ENCODE data around the gene AARS2. TPM values are rescaled to one million over a fixed set of nuclear protein-coding genes. Genes with fewer than 3 reads are reported as not detected.

The AARS2 gene
- total and polyA plus RNA-seq, 9 of the 15 experiments (the other 6 are each of a cell fraction or from before 2014, with no cell fraction given), result 0.97 to 34.0 (median 18.3) TPM

DNA sequence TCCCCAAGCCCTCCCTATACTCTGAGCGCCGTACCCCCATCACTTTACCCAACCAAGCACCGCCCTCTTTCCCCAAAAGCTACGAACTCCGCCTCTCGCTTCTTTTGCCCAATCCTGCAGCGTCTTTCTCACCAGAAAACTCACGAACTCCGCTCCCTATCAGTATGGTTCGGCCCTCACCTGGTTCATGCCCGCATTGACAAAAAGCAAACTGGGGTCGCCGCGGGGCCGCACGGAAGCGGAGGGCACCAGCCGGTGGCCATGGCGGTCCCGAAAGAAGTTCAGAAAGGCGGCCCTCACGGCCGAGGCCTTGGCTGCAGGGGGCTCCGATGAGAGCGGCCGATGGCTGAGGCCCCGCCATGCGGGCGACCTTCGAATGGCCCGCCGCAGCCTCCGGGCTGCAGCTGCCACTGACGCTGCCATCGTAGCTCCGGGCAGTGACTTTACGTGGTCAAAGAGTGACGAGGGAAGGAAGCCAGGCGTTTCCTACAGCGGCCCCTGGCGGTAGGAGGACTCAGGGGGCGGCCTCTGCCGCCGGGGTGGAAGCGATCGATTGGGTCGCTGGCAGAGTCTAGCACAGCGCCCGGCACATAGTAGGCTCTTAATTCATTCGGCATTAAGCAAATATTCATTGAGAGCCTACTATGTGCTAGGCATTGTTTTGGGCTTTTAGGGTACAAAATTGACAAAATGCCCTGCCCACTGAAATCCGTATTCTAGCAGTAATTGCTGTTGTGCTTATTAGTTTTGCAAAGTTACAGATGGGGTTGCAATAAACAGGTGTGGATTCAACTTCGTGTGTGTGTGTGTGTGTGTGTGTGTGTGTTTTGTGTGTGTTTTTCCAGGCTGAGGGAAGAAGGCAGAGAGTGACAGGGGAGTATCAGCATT, at the start of gene AARS2 (continued):
- TF ChIP-seq, protein P1, sequence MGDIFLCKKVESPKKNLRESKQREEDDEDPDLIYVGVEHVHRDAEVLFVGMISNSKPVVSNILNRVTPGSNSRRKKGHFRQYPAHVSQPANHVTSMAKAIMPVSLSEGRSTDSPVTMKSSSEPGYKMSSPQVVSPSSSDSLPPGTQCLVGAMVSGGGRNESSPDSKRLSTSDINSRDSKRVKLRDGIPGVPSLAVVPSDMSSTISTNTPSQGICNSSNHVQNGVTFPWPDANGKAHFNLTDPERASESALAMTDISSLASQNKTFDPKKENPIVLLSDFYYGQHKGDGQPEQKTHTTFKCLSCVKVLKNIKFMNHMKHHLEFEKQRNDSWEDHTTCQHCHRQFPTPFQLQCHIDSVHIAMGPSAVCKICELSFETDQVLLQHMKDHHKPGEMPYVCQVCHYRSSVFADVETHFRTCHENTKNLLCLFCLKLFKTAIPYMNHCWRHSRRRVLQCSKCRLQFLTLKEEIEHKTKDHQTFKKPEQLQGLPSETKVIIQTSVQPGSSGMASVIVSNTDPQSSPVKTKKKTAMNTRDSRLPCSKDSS (IDR thresholded peaks at IDR 0.05; ENCODE audit: low read depth, partially characterized antibody), result peak; percentile 62
- TF ChIP-seq ZNF3 (CRISPR knock-in tag; IDR thresholded peaks at IDR 0.05), result no peak
- TF ChIP-seq HSF4 (CRISPR knock-in tag; IDR thresholded peaks at IDR 0.05; ENCODE audit: borderline replicate concordance), result no peak
- TF ChIP-seq, protein P2, sequence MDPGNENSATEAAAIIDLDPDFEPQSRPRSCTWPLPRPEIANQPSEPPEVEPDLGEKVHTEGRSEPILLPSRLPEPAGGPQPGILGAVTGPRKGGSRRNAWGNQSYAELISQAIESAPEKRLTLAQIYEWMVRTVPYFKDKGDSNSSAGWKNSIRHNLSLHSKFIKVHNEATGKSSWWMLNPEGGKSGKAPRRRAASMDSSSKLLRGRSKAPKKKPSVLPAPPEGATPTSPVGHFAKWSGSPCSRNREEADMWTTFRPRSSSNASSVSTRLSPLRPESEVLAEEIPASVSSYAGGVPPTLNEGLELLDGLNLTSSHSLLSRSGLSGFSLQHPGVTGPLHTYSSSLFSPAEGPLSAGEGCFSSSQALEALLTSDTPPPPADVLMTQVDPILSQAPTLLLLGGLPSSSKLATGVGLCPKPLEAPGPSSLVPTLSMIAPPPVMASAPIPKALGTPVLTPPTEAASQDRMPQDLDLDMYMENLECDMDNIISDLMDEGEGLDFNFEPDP (CRISPR knock-in tag; IDR thresholded peaks at IDR 0.05), result no peak
- peak; percentile 89 for TF ChIP-seq NFRKB (IDR thresholded peaks at IDR 0.05; ENCODE audit: low read depth)
- peak; percentile 88 for TF ChIP-seq MBD2 (IDR thresholded peaks at IDR 0.05; ENCODE audit: borderline replicate concordance, low read depth)
- TF ChIP-seq, protein P3, sequence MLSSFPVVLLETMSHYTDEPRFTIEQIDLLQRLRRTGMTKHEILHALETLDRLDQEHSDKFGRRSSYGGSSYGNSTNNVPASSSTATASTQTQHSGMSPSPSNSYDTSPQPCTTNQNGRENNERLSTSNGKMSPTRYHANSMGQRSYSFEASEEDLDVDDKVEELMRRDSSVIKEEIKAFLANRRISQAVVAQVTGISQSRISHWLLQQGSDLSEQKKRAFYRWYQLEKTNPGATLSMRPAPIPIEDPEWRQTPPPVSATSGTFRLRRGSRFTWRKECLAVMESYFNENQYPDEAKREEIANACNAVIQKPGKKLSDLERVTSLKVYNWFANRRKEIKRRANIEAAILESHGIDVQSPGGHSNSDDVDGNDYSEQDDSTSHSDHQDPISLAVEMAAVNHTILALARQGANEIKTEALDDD (IDR thresholded peaks at IDR 0.05), result no peak
- TF ChIP-seq GATA2 (CRISPR knock-in tag; IDR thresholded peaks at IDR 0.05), result no peak
- peak; percentile 100 for TF ChIP-seq PHF8 (IDR thresholded peaks at IDR 0.05; ENCODE audit: borderline replicate concordance, low read length)
- TF ChIP-seq, protein P4, sequence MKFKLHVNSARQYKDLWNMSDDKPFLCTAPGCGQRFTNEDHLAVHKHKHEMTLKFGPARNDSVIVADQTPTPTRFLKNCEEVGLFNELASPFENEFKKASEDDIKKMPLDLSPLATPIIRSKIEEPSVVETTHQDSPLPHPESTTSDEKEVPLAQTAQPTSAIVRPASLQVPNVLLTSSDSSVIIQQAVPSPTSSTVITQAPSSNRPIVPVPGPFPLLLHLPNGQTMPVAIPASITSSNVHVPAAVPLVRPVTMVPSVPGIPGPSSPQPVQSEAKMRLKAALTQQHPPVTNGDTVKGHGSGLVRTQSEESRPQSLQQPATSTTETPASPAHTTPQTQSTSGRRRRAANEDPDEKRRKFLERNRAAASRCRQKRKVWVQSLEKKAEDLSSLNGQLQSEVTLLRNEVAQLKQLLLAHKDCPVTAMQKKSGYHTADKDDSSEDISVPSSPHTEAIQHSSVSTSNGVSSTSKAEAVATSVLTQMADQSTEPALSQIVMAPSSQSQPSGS (CRISPR knock-in tag; IDR thresholded peaks at IDR 0.05), result no peak
- TF ChIP-seq ZNF263 (CRISPR knock-in tag; IDR thresholded peaks at IDR 0.05; ENCODE audit: borderline replicate concordance), result peak; percentile 66; the same call in 1 of the 2 replicates
- TF ChIP-seq NFE2L1 (tag; IDR thresholded peaks at IDR 0.05; ENCODE audit: borderline replicate concordance, low read depth), result no peak
- TF ChIP-seq, protein P5, sequence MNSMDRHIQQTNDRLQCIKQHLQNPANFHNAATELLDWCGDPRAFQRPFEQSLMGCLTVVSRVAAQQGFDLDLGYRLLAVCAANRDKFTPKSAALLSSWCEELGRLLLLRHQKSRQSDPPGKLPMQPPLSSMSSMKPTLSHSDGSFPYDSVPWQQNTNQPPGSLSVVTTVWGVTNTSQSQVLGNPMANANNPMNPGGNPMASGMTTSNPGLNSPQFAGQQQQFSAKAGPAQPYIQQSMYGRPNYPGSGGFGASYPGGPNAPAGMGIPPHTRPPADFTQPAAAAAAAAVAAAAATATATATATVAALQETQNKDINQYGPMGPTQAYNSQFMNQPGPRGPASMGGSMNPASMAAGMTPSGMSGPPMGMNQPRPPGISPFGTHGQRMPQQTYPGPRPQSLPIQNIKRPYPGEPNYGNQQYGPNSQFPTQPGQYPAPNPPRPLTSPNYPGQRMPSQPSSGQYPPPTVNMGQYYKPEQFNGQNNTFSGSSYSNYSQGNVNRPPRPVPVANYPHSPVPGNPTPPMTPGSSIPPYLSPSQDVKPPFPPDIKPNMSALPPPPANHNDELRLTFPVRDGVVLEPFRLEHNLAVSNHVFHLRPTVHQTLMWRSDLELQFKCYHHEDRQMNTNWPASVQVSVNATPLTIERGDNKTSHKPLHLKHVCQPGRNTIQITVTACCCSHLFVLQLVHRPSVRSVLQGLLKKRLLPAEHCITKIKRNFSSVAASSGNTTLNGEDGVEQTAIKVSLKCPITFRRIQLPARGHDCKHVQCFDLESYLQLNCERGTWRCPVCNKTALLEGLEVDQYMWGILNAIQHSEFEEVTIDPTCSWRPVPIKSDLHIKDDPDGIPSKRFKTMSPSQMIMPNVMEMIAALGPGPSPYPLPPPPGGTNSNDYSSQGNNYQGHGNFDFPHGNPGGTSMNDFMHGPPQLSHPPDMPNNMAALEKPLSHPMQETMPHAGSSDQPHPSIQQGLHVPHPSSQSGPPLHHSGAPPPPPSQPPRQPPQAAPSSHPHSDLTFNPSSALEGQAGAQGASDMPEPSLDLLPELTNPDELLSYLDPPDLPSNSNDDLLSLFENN (IDR thresholded peaks at IDR 0.05; ENCODE audit: low read depth in 2 of 2, low read length in 2 of 2), result peak in 1 of 2 experiments; percentile 76; a peak in 2 of 4 replicates
- TF ChIP-seq GTF2E2 (tag; IDR thresholded peaks at IDR 0.05), result peak; percentile 91
- TF ChIP-seq HDAC6 (IDR thresholded peaks at IDR 0.05; ENCODE audit: low read depth, low read length), result no peak
- TF ChIP-seq ZNF77 (CRISPR knock-in tag; IDR thresholded peaks at IDR 0.05), result no peak
- no peak for TF ChIP-seq POLR3A (IDR thresholded peaks at IDR 0.05; ENCODE audit: borderline replicate concordance, extremely low read depth, insufficient read depth, insufficient read length)
- TF ChIP-seq CREM (IDR thresholded peaks at IDR 0.05; ENCODE audit: low read depth), result peak; percentile 97
